HG02943 (cell line): ENCODE results near the gene FAM228B.
"Not testable (repeated sequence)": the region's sequence is repeated elsewhere in the genome, so short reads cannot be mapped to it uniquely, and the experiment has no call there.

ENCODE experiments used
- ATAC-seq: cut with Tn5 transposase; IDR thresholded peaks from one replicate; pipeline ENCODE4 v1.9.1; 2021; ENCODE audit warnings: mild to moderate bottlenecking, low read depth, moderate library complexity; ENCODE audit not compliant: unreplicated experiment

The FAM228B gene

DNA sequence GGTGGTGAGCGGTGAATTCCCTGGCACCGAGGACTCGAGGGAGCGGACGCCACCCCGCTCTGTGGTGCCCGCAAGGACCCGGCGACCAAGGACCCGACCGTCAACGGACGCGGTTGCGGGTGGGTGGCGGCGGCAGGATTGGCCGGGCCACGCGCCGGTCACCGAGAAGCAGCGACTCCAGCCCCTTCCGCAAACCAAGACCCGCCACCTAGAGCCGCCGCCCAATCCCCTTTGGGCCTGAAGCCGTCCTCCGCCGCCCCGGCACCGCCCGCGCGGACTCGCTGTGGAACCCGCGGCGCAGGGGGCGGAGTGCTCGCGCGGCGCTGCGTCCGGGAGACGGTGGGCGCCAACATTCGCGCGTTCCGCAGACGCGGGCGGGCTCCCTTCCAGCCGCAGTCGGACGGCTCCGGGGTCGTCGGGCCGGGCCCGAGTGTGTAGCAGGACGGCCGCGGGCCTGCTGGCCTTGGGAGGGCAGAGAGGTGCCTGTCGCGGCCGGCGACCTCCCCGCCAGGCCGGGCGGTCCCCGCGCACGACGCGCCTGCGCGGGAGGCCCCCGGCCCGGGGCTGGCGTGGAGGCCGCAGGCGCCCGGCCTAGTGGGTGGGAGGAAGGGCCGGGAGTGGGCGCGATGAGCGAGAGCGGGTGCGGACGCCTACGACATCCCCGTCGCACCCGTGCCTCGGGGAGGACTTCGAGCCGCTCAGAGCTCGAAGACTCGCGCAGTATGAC lies at the start of gene FAM228B, which contains the start of gene PFN4:
Gene FAM228B (plus strand): TSS at position 275 of the 727 bp plus-strand sequence. CDS start 893 bp downstream, outside the sequence.
Gene PFN4 (minus strand): TSS at position 140 of the 727 bp plus-strand sequence. CDS start 799 bp downstream, outside the sequence.
- peak; percentile 87 for ATAC-seq

- ATAC-seq: no peak
Measured at GRCh38 chr2:24073816-24074215, 49.5 kb upstream of the FAM228B start.

- no peak for ATAC-seq
Measured at GRCh38 chr2:24075259-24075658, 48.0 kb upstream of the FAM228B start.

DNA sequence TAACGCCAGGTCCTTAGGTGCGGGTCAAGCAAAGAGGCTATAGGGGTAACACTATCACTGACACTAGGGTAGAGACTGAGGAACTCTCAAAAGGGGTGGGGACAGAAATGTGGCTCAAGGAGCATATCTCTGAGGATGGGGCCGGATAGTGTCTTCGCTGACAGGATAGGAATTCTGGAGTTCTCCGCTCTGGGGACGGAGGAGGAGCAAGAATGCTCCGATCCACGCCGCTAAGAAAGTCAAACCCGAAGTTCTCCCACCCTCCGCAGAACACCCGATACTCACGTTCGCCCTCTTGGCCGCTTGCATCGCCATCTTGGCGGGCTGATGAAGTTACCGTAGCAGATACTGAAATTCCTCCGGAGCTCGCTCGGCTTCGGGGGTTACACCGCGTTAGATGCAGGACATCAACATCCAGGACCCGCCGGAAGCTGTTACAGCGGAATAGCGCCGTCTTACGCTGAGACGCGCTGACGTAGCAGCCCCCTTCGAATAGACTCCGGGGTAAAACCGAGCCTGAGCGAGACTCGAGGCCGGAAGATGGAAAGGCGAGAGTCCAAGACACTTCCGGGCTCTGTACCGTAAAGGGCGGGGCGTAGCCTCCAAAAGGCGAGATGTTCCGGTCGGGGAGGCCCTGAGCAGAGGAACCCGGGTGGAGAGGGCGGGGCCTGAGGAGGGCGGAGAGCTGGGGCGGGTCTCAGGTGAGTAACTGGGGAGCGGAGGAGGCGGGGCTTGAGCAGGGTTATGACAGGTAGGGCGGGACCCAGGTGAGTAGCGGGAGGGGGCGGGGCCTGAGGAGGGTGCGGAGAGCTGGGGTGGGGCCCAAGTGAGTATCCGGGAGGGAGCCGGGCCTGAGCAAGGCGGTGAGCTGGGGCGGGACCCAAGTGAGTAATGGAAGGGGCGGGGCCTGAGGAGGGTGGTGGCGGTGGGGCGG lies 47.1 kb upstream of the FAM228B start, which contains the start of gene SF3B6:
Gene SF3B6 (minus strand): TSS at position 412 of the 934 bp plus-strand sequence. CDS start 97 bp downstream, at position 315.
- peak; percentile 97 for ATAC-seq

- peak; percentile 15 for ATAC-seq
Measured at GRCh38 chr2:24076849-24077534, 46.3 kb upstream of the FAM228B start.

- ATAC-seq: no peak
Measured at GRCh38 chr2:24077535-24077877, 45.8 kb upstream of the FAM228B start.

GRCh38 chr2:24077879-24078278 lies 45.4 kb upstream of the FAM228B start:
- no peak for ATAC-seq

GRCh38 chr2:24080701-24081100 lies 42.6 kb upstream of the FAM228B start:
- no peak for ATAC-seq

DNA sequence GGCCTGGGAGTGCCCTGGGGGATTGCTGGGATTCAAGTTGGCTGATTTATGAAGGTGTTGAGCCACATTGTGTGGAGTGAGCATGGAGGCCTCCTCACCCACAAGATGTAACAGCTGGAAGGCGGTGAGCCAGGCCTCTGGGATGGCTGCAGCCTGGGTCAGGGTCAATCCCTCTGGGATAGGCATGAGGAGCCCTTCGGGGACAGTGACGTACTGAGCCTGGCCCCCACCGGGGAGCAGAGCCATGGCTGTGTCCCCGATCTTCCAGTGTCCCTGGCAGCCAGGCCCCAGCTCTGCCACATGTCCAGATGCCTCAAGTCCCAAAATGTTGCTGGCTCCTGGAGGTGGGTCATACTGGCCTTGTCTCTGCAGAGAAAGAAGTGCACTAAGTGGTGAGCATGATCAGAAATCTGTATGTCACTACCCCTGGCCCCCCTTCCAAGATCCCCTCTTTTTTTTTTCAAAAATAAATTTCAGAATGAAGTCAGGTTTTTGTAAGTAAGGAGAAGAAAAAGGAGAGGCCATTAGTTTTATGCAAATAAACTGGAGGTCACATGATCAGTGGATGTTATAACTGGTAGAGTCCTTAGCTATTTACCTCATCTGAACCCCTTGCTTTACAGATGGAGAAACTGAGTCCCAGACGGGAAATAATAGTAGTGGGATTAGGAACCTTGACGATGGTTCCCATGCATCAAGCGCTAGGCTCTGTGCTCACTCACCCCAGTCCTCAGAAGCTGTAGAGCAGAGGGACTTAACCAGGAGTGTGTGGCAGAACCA lies 40.3 kb upstream of the FAM228B start:
- ATAC-seq: no peak

- peak; percentile 69 for ATAC-seq
Measured at GRCh38 chr2:24083567-24084385, 39.5 kb upstream of the FAM228B start.

DNA sequence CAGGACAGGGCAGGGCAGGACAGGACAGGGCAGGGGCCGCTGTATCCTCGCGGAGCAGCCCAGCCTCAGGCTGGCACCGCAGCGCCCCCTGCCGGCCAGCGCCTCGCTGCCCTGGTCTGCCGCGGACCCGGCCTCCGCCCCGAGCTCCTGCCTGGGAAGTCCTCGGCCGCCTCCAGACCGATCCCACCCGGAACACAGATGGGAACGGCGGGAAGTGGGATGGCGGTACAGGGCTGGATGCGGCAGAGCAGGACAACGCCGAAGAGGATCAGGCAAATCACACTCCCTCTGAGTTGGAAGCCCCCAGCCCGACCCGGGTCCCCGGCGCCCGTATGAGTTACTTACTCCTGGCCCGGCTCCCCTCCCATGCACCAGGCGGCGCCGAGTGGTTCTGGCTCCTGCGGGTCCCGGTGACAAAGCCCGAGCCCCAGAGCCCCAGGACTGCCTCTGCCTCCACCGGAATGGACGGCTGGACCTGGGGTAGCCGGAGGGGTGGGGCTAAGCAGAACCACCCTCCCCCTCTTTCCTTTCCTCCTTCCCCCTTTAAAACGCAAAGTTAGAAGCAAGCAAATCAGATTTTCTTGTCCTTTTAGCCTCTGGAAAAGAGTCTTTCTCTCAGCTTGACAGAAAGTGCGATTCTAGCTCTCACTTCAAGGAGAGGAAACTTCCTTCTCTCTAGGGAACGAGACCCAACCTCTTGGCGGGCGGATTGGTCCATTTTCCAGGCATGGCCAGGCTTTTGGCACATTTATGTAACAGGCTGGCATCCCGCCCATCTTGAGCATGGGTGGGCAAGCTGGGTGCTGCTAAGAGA lies 38.7 kb upstream of the FAM228B start, which contains the start of gene TP53I3:
Gene TP53I3 (minus strand): TSS at position 449 of the 814 bp plus-strand sequence. CDS start 508 bp downstream, outside the sequence.
- peak; percentile 89 for ATAC-seq

DNA sequence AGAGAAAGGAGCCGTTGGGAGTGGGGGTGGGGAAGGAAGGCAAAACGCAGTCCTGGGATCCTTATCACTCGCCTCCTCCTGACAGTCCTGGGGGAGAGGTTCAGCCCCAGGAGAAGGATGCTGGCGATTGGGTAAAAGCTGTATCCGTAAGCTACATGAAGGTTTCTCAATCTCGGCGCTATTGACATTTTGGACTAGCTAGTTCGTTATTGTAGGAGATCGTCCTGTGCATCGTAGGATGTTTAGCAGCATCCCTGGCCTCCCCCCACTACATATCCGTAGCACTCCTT lies 38.1 kb upstream of the FAM228B start:
- ATAC-seq: no peak

GRCh38 chr2:24086241-24086640 lies 37.0 kb upstream of the FAM228B start:
- ATAC-seq: no peak

- ATAC-seq: no peak
Measured at GRCh38 chr2:24087032-24087431, 36.2 kb upstream of the FAM228B start.

DNA sequence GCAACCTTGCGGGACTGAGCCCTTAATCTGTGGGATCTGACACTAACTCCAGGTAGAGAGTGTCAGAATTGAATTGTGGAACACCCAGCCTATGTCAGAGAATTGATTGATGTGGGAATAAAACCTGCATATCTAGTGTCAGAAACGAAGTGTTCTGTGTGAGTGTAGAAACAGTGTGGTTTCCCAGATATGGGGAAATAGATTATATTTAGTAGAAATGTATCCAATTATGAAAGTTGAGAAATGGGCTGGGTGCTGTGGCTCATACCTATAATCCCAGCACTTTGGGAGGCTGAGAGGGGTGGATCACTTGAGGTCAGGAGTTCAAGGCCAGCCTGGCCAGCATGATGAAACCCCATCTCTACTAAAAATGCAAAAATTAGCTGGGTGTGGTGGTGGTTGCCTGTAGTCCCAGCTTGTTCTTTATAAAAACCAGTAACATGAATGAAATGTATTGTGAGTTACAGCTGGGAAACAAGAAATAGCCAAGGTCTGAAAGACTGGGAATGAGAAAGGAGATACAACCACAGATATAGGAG lies 34.4 kb upstream of the FAM228B start:
- ATAC-seq: no peak

DNA sequence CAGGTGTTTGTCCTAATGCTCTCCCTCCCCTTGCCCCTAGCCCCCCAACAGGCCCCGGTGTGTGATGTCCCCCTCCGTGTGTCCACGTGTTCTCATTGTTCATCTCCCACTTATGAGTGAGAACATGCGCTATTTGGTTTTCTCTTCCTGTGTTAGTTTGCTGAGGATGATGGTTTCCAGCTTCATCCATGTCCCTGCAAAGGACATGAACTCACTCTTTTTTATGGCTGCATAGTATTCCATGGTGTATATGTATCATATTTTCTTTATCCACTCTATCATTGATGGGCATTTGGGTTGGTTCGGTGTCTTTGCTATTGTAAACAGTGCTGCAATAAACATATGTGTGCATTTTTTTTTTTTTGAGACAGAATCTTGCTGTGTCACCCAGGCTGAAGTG lies 30.0 kb upstream of the FAM228B start:
- ATAC-seq: not testable (repeated sequence)

DNA sequence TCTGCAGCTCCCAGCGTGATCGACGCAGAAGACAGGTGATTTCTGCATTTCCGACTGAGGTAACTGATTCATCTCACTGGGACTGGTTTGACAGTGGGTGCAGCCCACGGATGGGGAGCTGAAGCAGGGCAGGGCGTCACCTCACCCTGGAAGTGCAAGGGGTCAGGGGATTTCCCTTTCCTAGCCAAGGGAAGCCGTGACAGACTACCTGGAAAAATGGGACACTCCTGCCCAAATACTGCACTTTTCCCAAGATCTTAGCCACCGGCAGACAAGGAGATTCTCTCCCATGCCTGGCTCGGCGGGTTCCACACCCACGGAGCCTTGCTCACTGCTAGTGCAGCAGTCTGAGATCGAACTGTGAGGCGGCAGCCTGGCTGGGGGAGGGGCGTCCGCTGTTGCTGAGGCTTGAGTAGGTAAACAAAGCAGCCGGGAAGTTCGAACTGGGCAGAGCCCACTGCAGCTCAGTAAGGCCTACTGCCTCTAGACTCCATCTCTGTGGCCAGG lies 28.0 kb upstream of the FAM228B start:
- not testable (repeated sequence) for ATAC-seq

DNA sequence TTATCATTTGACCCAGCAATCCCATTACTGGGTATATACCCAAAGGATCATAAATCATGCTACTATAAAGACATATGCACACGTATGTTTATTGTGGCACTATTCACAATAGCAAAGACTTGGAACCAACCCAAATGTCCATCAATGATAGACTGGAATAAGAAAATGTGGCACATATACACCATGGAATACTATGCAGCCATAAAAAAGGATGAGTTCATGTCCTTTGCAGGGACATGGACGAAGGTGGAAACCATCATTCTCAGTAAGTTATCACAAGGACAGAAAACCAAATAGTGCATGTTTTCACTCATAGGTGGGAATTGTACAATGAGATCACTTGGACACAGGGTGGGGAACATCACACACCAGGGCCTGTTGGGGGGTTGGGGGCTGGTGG lies 22.5 kb upstream of the FAM228B start:
- ATAC-seq: not testable (repeated sequence)
